HG03457 (cell line): Measurements from ENCODE around the gene PSMD5.

Source experiments
- ATAC-seq: cut with Tn5 transposase; IDR thresholded peaks from one replicate; pipeline ENCODE4 v1.9.1; 2021; ENCODE audit warnings: moderate number of reproducible peaks; ENCODE audit not compliant: unreplicated experiment

The PSMD5 gene

GRCh38 chr9:120842685-120843485, at the start of gene PSMD5:
Gene PSMD5 (minus strand): TSS chr9:120842922. CDS start chr9:120842909, 13 bp downstream.
- ATAC-seq: peak; percentile 99

- peak; percentile 27 for ATAC-seq
Observed at GRCh38 chr9:120891884-120892747, 49.4 kb upstream of the PSMD5 start.

GRCh38 chr9:120891245-120891883, 48.6 kb upstream of the PSMD5 start:
- ATAC-seq: no peak

GRCh38 chr9:120890320-120891244, 47.9 kb upstream of the PSMD5 start:
- ATAC-seq: no peak

- ATAC-seq: no peak
Observed at GRCh38 chr9:120889606-120890271, 47.0 kb upstream of the PSMD5 start.

DNA sequence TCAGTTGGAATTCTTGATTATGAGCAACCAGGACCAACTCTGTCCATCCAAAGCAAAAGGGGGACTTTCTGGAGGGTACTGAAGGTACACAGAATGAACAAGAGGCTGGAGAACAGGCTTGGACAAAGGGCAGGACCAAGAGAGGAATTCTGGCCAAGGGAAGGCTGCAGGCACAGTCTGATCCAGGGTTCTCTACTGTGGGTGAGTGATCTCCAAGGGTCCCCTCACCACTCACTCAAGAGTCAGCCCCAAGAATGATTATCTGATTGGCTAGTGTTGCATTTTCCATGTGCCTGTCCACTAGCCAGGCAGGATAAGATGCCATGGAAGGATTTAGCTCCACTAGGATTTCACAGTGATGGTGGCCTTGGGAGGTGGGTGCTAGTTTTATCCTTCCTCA, 45.9 kb upstream of the PSMD5 start:
- ATAC-seq: no peak

DNA sequence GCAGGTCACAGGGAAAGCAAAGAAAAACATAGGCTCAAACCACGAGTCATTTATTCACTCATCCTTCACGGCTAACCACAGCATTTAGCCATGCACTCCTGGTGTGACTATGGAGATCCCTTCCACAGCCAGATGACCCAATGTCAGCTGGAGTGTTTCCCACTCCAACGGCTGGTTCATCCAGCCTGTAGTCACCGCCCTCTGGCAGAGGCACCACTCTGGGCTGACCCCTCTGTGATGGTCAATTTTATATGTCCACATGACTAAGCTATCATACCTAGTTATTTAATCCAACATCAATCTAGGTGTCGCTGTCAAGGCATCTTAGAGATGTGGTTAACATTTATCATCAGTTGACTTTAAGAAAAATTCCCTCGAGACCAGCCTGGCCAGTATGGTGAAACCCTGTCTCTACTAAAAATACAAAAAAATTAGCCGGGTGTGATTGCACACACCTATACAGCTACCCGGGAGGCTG, 43.8 kb upstream of the PSMD5 start:
- no peak for ATAC-seq

GRCh38 chr9:120885958-120886357, 43.2 kb upstream of the PSMD5 start:
- no peak for ATAC-seq

DNA sequence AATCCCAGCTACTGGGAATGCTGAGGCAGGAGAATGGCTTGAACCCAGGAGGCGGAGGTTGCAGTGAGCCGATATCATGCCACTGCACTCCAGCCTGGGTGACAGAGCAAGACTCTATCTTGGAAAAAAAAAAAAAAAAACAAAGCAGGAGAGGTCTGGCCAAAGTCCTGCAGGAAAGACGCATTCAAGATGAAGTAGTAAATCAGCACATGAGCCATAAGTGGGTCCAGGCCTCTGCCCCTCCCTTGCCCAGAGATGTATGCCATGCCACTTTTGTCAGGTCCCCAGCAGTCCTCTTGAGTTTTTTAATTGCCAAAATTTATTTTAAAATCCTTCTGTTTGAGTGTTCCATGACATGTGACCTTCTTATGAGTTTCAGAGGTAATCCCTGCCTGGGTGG, 42.7 kb upstream of the PSMD5 start:
- ATAC-seq: no peak

- ATAC-seq: no peak
Observed at GRCh38 chr9:120883608-120883996, 40.9 kb upstream of the PSMD5 start.

DNA sequence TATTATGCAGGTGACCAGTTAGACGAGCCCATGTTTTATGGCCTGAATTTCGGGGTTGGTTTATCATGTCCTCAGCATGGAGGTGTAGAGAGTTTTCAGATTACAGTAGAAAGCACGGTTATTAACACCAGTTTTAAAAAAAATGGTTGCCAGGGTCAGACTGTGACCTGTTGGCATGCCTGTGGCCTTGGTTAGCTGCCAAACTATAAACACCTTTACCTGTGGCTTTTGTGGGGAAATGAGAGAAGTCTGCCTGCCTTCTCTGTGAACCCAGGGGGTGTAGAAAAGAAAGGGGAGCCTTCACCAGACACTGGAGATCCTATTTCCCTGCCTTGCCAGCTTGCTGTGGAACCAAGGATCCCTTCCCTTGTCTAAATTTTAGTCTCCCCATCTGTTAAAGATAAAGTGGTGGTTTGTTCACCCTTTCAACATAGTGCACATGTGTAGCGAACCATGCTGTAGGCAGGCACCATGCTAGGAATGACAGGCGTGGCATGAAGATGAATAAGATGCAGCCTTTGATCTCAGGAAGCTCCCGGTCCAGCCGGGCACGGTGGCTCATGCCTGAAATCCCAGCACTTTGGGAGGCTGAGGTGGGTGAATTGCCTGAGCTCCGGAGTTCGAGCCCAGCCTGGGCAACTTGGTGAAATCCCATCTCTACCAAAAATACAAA, 40.3 kb upstream of the PSMD5 start:
- no peak for ATAC-seq

- no peak for ATAC-seq
Observed at GRCh38 chr9:120879446-120879845, 36.7 kb upstream of the PSMD5 start.

DNA sequence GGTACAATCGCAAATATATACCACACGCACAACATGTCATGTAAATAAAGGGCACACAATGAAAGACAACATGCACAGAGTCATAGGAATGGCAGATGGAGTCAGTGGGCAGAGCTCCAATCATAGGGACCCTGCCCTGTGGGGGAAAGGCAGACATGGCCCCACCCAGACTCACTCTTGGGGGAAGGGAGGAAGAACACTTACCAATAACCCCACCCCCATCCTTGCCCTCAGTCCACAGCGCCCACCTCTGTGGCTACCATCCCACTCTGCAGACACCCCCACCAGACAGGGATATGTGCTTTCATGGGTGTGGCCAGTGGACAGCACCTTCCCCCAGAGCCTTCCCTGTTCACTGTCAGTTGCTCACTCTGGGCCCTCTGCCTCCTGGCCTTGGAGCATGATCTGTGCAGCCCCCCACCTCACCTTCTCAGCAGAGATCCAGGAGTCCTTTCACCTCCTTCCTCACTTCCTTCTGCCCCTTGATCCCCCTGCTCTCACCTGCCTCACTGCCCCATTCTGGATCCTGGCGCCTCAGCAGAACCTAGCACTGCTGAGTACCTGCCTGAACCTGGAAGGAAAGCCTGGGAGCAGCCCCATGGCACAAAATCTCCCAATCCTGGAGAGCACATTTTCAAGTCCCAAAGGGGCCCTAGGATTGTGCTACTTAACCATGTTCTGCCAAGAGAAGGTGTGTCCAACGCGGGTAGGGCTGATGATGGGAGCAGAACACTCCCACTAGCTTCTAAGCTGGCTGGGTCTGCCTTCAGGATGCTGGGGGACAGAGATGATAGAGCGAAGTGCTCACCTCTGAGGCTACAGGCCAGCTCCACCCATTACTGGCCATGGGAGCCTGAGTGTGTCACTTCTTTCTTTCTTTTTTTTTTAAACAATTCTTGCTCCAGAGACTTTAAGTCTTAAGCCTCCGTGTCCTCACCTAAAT, 35.7 kb upstream of the PSMD5 start:
- no peak for ATAC-seq

DNA sequence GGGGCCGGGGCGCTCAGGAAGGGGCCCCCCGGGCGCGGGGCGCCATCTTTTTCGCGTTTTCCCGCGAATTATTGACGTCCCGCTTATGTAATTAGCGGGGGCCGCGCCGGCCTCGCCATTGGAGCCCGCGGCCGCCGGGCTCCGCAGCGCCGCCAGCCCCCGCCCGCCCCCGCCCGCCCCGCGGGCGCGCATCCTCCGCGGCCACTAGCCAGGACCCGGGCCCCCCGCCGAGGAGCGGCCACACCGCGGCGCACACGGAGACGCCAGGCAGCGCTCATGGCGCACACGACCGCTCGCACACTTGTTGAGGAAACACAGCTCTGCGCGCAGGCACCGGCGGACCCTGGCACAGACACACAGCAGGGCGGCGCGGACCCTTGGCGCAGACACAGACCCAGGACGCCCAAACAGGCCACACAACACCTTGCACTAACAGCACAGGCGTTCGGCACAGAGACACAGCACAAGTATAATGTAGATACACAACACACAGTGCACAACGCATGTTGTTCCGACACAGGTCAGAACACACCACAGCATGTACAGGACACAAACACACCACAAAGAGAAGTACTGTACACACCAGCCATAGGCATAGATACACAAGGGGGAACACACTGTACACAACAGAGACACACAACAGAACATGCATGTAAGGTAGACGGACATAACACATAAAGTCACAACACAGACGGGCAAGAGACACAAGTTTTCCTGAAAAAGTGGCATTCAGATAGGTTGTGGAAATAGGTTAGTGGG, 34.7 kb upstream of the PSMD5 start:
- ATAC-seq: no peak

- no peak for ATAC-seq
Observed at GRCh38 chr9:120876842-120877240, 34.1 kb upstream of the PSMD5 start, which contains the start of gene PHF19. Gene PHF19 (minus strand): TSS chr9:120877188. CDS start chr9:120874741, 2,447 bp downstream.

DNA sequence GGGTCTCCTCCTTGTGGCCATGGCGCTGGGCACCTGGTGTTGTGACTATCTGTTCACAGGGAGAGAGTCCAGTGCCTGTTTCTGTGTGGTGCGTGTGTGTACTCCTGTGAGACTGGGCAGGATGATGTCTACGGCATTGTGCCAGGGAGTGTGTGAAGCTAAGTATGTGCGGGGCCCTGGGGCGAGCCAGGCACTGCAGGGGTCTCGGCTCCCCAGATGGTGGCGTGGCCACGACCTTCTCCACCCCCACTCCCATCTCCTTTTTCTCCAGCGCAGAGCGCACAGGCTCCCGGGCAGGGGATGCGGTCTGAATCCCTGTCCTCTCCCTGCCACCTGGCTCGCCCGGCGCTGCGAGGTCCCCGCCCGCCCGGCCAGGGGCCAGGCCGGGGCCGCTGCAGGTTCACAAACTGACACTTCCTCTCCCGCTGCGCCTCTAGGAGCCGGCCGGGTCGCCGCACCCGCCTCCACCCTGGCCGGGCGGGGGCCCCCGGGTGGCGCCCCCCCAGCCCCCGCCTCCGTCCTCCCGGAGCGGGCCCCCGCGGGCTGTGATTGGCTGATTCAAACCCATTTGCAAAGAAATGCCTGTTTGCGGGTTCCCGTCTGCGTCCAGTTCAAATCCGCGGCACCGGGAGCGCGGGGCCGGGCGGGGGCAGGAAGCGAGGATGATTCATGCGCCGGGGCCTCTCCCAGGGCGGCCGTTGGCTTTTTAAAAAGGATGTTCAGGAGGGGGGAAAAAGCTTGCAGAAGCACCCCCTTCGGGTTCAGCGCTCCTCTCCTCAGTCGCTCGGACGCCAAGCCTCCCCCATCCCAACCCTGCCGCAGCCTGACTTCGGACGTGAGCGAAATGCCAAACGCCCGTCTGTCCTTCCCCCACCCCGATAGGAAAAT, 33.5 kb upstream of the PSMD5 start:
- ATAC-seq: peak; percentile 50
